ENCODE results near the gene PRR15.

PRR15 gene

DNA sequence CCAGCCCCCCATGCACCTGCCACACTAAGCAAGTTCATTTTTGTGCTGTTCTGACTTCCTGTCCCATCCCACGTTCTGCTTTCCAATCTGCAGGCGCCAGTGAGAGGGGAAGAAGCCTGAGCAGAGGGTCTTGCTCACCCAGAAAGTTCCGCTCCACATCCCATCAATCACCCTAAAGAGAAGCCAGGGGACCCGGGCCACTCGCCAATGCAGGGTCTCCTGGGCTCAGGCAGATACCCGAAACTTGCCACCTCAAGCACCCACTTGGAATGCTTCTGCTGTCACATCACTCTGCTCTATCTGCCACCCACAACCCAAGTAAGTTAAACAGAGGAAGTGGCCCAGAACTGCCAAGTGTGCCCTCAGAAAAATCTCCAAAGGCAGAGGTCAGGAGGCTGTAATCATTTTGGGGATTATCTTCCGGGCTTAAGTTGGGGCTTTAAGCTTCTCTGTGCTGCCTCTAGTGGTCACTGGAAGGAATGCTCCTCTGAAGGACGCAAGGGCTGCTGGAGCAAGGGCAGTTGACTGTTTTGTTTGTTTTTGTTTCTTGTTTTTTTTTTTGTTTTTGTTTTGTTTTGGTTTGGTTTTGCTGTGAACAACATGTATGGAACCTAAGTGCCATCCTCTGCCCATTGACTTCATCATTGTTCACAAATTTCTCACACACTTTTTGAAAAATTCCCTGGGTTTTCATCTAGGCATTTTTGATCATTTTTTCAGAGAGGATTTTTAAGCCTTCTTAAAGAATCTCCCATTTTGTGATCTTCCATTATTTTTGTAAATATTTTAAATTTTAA lies 25.5 kb downstream of the PRR15 start:
- TF ChIP-seq TCF12 (IDR thresholded peaks at IDR 0.05; ENCODE audit: low read depth) = no peak
- no peak for TF ChIP-seq EGR1 (IDR thresholded peaks at IDR 0.05)
- no peak for TF ChIP-seq CEBPB (IDR thresholded peaks at IDR 0.05)
- TF ChIP-seq RAD21 (IDR thresholded peaks at IDR 0.05; ENCODE audit: low read depth) = peak; percentile 61

DNA sequence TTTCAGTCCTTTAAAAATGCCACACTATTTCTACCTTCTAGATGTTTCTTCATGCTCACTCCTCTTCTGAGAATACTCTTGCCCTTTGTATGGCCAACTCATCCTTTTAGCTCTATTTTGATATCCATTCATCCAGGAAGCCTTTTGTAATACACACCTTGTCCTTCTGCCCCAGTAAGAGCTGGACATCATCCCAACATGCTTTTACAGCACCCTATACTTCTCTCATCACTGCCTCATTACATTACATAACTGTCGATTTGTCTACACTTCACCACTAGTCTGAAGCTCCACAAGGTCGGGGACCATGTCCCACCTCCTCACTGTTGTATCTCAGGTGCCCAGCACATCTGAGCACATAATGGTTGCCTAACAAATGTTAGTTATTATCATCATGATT lies 29.2 kb downstream of the PRR15 start:
- no peak for TF ChIP-seq MAX (IDR thresholded peaks at IDR 0.05)

- TF ChIP-seq ZBTB7A (IDR thresholded peaks at IDR 0.05; ENCODE audit: low read depth) (no peak), EGR1 (IDR thresholded peaks at IDR 0.05) (no peak), YY1 (IDR thresholded peaks at IDR 0.05; ENCODE audit: low read depth) (no peak), TAF1 (IDR thresholded peaks at IDR 0.05; ENCODE audit: low read depth) (no peak), TEAD4 (IDR thresholded peaks at IDR 0.05) (no peak), MAX (IDR thresholded peaks at IDR 0.05) (no peak), FOXM1 (IDR thresholded peaks at IDR 0.05; ENCODE audit: borderline replicate concordance, low read depth) (no peak), CREB1 (IDR thresholded peaks at IDR 0.05; ENCODE audit: low read depth) (no peak), TCF12 (IDR thresholded peaks at IDR 0.05; ENCODE audit: low read depth) (no peak), EP300 (IDR thresholded peaks at IDR 0.05; ENCODE audit: borderline replicate concordance) (no peak), NFIC (IDR thresholded peaks at IDR 0.05) (no peak), RAD21 (IDR thresholded peaks at IDR 0.05; ENCODE audit: low read depth) (no peak), CEBPB (IDR thresholded peaks at IDR 0.05) (no peak)
- TF ChIP-seq, protein P1, sequence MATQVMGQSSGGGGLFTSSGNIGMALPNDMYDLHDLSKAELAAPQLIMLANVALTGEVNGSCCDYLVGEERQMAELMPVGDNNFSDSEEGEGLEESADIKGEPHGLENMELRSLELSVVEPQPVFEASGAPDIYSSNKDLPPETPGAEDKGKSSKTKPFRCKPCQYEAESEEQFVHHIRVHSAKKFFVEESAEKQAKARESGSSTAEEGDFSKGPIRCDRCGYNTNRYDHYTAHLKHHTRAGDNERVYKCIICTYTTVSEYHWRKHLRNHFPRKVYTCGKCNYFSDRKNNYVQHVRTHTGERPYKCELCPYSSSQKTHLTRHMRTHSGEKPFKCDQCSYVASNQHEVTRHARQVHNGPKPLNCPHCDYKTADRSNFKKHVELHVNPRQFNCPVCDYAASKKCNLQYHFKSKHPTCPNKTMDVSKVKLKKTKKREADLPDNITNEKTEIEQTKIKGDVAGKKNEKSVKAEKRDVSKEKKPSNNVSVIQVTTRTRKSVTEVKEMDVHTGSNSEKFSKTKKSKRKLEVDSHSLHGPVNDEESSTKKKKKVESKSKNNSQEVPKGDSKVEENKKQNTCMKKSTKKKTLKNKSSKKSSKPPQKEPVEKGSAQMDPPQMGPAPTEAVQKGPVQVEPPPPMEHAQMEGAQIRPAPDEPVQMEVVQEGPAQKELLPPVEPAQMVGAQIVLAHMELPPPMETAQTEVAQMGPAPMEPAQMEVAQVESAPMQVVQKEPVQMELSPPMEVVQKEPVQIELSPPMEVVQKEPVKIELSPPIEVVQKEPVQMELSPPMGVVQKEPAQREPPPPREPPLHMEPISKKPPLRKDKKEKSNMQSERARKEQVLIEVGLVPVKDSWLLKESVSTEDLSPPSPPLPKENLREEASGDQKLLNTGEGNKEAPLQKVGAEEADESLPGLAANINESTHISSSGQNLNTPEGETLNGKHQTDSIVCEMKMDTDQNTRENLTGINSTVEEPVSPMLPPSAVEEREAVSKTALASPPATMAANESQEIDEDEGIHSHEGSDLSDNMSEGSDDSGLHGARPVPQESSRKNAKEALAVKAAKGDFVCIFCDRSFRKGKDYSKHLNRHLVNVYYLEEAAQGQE (IDR thresholded peaks at IDR 0.05; ENCODE audit: low read depth) = no peak
- TF ChIP-seq, protein P2, sequence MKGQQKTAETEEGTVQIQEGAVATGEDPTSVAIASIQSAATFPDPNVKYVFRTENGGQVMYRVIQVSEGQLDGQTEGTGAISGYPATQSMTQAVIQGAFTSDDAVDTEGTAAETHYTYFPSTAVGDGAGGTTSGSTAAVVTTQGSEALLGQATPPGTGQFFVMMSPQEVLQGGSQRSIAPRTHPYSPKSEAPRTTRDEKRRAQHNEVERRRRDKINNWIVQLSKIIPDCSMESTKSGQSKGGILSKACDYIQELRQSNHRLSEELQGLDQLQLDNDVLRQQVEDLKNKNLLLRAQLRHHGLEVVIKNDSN (IDR thresholded peaks at IDR 0.05) = no peak
Measured at GRCh38 chr7:29593459-29593858, 29.8 kb downstream of the PRR15 start.

DNA sequence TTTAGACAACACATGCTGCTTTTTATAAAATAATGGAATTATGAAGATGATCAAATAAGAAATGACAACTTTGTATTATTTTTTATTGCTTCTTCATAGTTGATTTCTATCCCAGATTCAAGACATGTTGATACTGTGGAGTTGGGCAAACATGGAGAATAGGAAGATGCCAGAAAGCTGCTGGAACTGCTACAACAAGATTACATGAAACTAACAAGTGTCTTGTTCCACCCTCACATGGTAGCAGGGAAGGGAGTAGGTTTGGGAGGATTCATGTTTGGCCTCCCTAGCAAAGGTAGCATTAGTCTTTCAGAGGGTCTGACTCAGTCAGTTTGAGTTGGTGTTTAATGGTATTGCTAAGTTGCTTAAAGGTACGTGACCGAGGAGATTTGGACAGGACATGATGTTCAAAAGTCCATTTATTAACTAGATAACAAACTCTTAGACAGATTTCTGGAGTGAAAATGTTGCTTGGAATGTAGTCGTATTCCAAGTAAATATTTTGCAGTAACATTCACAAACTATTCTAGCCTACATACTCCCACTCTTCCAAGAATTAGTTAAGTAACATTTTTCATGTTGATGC lies 33.1 kb downstream of the PRR15 start:
- TF ChIP-seq RAD21 (IDR thresholded peaks at IDR 0.05; ENCODE audit: low read depth) (no peak), CREB1 (IDR thresholded peaks at IDR 0.05; ENCODE audit: low read depth) (no peak), TCF12 (IDR thresholded peaks at IDR 0.05; ENCODE audit: low read depth) (no peak), YY1 (IDR thresholded peaks at IDR 0.05; ENCODE audit: low read depth) (no peak), EP300 (IDR thresholded peaks at IDR 0.05; ENCODE audit: borderline replicate concordance) (no peak), ZBTB7A (IDR thresholded peaks at IDR 0.05; ENCODE audit: low read depth) (no peak), TAF1 (IDR thresholded peaks at IDR 0.05; ENCODE audit: low read depth) (no peak), FOXM1 (IDR thresholded peaks at IDR 0.05; ENCODE audit: borderline replicate concordance, low read depth) (no peak)
- TF ChIP-seq, protein P2 (IDR thresholded peaks at IDR 0.05) = no peak

DNA sequence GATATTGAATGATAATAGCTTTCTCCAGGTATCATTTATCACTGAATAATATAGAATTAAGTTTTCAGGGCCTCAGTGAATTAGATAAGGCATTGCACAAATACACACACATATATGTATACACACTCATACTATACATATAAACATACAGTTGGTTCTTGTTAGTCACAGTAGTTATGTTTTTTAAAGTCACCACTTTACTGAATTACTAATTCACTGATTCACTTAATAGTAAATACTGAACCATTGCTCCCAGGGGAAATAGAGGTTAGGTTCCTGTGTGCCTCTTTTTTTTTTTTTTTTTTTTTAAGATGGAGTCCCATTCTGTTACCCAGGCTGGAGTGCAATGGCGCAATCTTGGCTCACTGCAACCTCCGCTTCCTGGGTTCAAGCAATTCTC lies 33.6 kb downstream of the PRR15 start:
- TF ChIP-seq CREB1 (IDR thresholded peaks at IDR 0.05; ENCODE audit: low read depth) = no peak
- no peak for TF ChIP-seq RAD21 (IDR thresholded peaks at IDR 0.05; ENCODE audit: low read depth)
- TF ChIP-seq MAX (IDR thresholded peaks at IDR 0.05) = no peak
- no peak for TF ChIP-seq EGR1 (IDR thresholded peaks at IDR 0.05)
- TF ChIP-seq TCF12 (IDR thresholded peaks at IDR 0.05; ENCODE audit: low read depth) = no peak
- no peak for TF ChIP-seq ZBTB7A (IDR thresholded peaks at IDR 0.05; ENCODE audit: low read depth)
- TF ChIP-seq CEBPB (IDR thresholded peaks at IDR 0.05) = no peak
- no peak for TF ChIP-seq TAF1 (IDR thresholded peaks at IDR 0.05; ENCODE audit: low read depth)
- no peak for TF ChIP-seq FOXM1 (IDR thresholded peaks at IDR 0.05; ENCODE audit: borderline replicate concordance, low read depth)
- TF ChIP-seq, protein P2 (IDR thresholded peaks at IDR 0.05) = no peak
- no peak for TF ChIP-seq TEAD4 (IDR thresholded peaks at IDR 0.05)
- TF ChIP-seq, protein P1 (IDR thresholded peaks at IDR 0.05; ENCODE audit: low read depth) = no peak
- TF ChIP-seq YY1 (IDR thresholded peaks at IDR 0.05; ENCODE audit: low read depth) = no peak
- no peak for TF ChIP-seq EP300 (IDR thresholded peaks at IDR 0.05; ENCODE audit: borderline replicate concordance)
- no peak for TF ChIP-seq NFIC (IDR thresholded peaks at IDR 0.05)
